Fibroblast of skin of abdomen (primary cell): ENCODE measurements around the gene PON3.

Experiments used
- DNase-seq: peaks from one replicate; pipeline ENCODE4 v3.0.0-alpha.2; 2013

Gene PON3

GRCh38 chr7:95338832-95339231, 57.3 kb downstream of the PON3 start:
- no peak for DNase-seq

GRCh38 chr7:95335093-95335492, 61.1 kb downstream of the PON3 start:
- peak; percentile 96 for DNase-seq

- peak; percentile 57 for DNase-seq
These were observed 61.7 kb downstream of the PON3 start for GRCh38 chr7:95334447-95334846.

- peak; percentile 10 for DNase-seq
These were observed 65.2 kb downstream of the PON3 start for GRCh38 chr7:95330961-95331337.

DNA sequence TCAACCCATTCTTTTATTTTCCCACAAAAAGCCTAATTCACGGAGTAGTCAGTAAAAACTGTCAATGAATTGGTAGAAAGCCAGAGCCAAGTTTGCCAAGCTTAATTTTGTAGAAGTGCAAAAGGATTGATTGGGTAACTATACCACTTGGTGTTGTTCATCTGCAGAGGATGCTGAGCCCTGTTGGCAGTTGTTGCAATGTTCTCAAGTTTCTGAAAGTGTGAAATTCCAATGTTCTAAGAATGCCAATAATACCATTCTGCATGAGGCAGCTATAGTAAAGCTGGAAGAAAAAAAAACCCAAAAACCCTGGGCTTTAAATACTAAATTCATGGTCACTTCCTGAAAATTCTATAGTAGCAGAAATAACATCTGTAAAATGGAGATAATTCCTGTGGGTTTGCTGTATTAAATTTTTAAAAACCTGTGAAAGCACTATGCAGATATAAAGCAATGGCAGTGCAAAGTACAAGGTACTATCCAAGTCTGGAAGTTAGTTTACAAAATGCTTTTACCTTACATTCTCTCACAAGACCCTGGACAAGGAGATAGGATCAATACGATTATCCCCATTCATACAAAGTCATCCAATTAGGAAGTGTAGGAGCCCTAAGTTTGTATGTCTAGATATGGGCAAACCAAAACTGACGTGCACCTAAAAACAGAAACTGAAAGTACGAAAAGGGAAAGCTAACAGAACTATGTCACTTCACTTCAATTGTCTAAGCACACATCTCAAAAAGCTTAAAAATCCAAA, 65.8 kb downstream of the PON3 start:
- DNase-seq, result peak; percentile 71

GRCh38 chr7:95327356-95327755, 68.8 kb downstream of the PON3 start:
- DNase-seq, result no peak

GRCh38 chr7:95324431-95324830, 71.7 kb downstream of the PON3 start, which contains the start of gene PON1:
PON1 (minus strand) TSS chr7:95324532; CDS start chr7:95324475, 57 bp downstream.
- DNase-seq, result no peak

DNA sequence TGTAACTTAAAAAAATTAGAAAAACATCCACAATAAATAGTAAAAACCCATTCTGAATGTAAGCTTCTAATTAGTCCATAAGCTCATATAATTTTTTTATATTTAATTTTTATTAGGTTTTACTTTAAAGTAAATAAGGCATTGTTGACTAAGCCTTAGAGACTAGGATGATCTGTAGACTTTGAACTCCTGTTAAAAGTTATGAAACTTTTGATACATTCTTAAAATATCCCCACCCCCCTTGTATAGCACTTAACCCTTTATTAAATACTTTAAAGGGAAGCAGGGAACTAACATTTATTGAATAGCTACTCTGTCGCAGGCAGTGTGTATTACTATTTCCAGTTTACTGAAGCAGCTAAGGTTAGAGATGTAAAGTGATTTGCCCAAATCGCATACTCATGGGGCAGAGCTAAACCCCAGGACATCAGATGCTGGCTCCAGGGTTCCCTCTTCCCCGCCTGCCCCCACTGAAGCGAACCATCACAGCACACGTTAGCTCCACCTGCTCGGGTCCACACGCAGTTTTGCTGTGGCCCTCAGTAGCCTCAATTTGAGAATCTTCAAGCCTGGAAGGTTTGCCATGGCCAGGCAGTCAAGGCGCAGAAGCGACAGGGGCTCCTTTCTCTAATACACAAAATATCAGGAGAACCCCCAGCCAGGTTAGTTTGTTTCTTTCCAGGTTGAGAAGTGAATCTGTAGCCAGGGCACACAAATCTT, 72.6 kb downstream of the PON3 start:
- no peak for DNase-seq

GRCh38 chr7:95322854-95323253, 73.3 kb downstream of the PON3 start:
- peak; percentile 52 for DNase-seq

DNA sequence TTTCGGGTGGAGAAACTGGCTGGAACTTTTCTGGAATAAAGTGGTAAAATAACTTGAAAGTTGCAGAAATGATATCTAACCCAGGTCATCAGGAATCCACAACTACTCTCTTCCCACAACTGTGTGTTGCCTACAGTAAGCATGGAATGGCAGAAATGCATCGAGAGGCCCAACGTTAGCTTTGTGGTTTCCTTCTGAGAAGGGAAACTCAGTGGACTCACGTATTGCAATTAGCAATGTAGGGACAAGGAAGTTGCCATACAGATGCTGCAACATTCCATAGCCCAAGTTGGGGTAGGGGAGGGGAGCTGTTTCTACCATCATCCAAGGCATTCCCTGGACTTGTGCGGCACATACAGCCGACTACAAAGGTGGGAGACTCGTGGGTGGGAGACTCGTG, 73.8 kb downstream of the PON3 start:
- DNase-seq, result peak; percentile 76

DNA sequence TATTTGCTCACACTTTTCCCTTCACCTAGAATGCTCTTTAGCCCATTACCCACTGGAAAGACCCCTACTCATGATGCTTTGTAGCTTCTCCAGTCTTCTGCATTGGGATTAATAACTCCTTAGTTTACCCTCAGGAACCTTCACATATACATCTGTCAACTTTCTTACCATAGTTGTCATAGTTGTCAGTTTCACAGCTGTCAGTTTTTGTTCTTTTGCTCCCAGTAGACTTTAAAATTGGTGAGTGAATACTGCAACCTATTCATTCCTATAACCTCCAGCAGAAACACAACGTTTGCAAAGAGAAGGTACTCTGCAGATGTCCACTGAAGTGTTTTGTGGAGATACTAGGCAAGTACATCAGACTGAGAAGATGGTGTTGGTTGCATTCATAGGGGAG, 74.5 kb downstream of the PON3 start:
- DNase-seq, result no peak

DNA sequence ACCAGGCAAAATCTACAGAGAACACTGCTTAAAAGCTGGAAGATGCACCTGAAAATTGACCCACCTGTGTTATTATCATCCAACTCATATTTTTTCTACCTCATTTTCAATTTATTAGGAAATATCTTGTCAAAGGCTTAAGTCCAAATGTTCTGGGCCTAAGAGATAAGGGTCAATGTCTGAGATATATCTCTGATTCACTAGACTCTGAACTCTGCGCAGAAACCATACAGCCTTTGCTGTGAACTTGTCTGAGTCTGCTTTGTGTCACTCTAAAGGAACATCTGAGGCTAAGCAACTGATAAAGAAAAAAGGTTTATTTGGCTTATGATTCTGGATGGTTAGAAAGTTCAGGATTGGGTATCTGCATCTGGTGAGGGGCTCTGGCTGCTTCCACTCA, 75.5 kb downstream of the PON3 start:
- DNase-seq, result no peak

DNA sequence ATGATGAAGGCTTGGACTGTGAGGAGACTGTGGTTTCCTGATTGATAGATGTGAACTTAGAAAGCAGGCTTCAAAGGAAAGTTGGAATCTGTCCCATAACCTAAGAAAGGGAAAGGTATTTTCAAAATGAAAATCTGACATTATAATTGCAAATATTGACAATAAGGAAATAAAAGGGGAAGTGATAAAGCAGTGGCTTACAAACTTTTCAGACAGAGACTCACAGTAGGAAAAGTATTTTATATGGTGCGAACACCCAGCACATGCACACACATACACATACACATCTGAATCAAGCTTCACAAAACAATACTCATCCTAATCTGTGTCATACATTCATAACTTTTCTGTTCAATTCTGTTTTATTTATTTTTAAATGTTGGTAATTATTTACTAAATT, 76.6 kb downstream of the PON3 start:
- DNase-seq, result no peak

- no peak for DNase-seq
These were observed 77.6 kb downstream of the PON3 start for GRCh38 chr7:95318501-95319100.

GRCh38 chr7:95317966-95318365, 78.2 kb downstream of the PON3 start:
- DNase-seq, result no peak

GRCh38 chr7:95317546-95317945, 78.6 kb downstream of the PON3 start:
- DNase-seq, result no peak

DNA sequence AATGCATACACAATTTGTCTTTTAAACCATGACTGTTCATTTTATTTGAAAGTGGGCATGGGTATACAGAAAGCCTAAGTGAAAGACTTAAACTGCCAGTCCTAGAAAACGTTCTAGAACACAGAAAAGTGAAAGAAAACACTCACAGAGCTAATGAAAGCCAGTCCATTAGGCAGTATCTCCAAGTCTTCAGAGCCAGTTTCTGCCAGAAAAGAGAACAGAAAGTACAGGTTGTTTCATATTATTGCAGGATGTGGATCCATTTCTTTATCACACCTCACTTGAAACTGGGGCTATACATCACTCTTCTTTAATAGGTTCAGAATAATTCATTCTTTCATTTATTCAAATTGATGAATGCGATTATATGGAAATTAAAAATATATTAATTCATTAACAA, 79.6 kb downstream of the PON3 start:
- DNase-seq, result no peak

- DNase-seq, result no peak
These were observed 83.6 kb downstream of the PON3 start for GRCh38 chr7:95312561-95312960.

DNA sequence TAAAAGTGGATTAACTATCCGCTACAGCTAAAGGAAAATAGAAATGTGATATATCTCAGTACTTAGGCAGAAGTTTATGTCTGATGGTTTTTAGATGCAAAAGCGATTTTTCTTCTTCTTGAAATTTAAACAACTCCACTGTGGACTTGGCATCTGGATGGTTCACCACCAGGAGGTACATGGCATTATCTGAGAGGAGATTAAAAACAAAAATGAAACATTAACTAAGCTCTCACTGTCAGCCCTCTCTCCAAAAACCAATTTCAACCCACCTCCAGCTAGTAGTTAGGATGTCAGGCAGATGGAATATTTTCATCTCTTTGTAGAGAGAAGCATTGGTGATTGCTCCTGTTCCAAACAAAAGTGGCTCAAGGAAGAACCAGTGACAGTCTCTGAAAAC, 84.8 kb downstream of the PON3 start:
- no peak for DNase-seq

DNA sequence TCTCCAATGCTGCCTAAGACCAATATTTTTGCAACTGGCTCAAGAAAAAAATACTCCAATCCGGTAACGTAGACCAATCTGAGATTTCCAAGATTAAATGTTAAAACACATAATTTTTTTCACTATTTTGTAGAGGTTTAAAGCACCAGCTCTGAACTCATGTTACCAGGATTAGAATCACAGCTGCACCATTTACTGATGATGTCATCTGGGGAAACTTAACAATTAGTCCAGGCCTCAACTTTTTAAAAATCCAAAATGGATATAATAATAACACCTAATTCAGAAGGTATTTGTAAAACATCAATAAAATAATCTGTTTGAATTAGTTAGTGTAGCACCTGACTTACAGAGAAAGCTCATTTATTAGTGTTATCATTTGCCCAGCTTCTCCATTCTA, 86.2 kb downstream of the PON3 start:
- no peak for DNase-seq
